H1 (cell line): ENCODE data around the gene PTPRE.

Experiments
- KDM4A ChIP-seq: IDR thresholded peaks from one replicate; pipeline ENCODE4 v1.7.1; 2012; ENCODE audit warnings: low read depth, mild to moderate bottlenecking, moderate library complexity, low read length, inconsistent platforms; ENCODE audit not compliant: severe bottlenecking
- PHF8 ChIP-seq: fragments of 200-600 bp; sonication (generic); conservative IDR thresholded peaks from 2 replicates; pipeline ENCODE4 v1.7.1; 2012; ENCODE audit warnings: low read depth, mild to moderate bottlenecking, inconsistent platforms, low read length, moderate library complexity
- POLR2A ChIP-seq, 2 experiments: IDR thresholded peaks; 1 replicate in 1 of 2; 2 replicates in 1 of 2; pipeline ENCODE4 v1.6.1; 2011; ENCODE audit warnings: low read depth in 2 of 2, low read length in 2 of 2, mild to moderate bottlenecking in 2 of 2; ENCODE audit errors: control extremely low read depth in 1 of 2
- POLR2AphosphoS5 ChIP-seq: IDR thresholded peaks from 2 replicates; pipeline ENCODE4 v1.6.1; 2011; ENCODE audit warnings: low read depth, low read length
- SAP30 ChIP-seq: fragments of 300-600 bp; sonication (generic); IDR thresholded peaks from 2 replicates; pipeline ENCODE4 v1.7.1; 2012; ENCODE audit warnings: low read length, moderate library complexity, mild to moderate bottlenecking, inconsistent platforms; ENCODE audit not compliant: insufficient read depth, insufficient replicate concordance
- TF ChIP-seq, protein P1 (sequence below): IDR thresholded peaks from 2 replicates; pipeline ENCODE4 v1.6.1; 2012; ENCODE audit warnings: inconsistent platforms
- TF ChIP-seq, protein P2 (sequence below), 3 experiments: IDR thresholded peaks; 1 replicate in 2 of 3; 2 replicates in 1 of 3; pipeline versions ENCODE4 v1.5.1 to v1.6.1; 2011; ENCODE audit warnings: low read length in 3 of 3, mild to moderate bottlenecking in 3 of 3, inconsistent platforms in 2 of 3, low read depth in 1 of 3, moderate library complexity in 1 of 3; ENCODE audit not compliant: insufficient read depth in 1 of 3; ENCODE audit errors: control extremely low read depth in 1 of 3

DNA sequence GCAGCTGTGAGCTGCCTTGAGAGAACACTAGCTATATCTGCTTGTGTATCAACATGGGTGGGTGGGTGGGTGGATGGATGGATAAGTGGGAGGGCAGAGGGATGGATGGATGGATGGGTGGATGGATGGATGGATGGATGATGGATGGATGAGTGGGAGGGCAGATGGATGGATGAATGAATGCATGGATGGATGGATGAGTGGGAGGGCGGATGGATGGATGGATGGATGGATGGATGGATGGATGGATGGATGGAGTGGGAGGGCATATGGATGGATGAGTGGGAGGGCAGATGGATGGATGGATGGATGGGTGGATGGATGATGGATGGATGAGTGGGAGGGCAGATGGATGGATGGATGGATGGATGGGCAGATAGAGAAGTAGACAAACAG is 143.2 kb downstream of the PTPRE start:
- TF ChIP-seq PHF8 (no peak), POLR2A (IDR thresholded peaks at IDR 0.05; ENCODE audit: control extremely low read depth in 1 of 2, low read depth in 2 of 2, low read length in 2 of 2) (no peak), POLR2AphosphoS5 (no peak), KDM4A (no peak), SAP30 (no peak)
- TF ChIP-seq, protein P1, sequence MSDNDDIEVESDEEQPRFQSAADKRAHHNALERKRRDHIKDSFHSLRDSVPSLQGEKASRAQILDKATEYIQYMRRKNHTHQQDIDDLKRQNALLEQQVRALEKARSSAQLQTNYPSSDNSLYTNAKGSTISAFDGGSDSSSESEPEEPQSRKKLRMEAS = no peak
- TF ChIP-seq, protein P2, sequence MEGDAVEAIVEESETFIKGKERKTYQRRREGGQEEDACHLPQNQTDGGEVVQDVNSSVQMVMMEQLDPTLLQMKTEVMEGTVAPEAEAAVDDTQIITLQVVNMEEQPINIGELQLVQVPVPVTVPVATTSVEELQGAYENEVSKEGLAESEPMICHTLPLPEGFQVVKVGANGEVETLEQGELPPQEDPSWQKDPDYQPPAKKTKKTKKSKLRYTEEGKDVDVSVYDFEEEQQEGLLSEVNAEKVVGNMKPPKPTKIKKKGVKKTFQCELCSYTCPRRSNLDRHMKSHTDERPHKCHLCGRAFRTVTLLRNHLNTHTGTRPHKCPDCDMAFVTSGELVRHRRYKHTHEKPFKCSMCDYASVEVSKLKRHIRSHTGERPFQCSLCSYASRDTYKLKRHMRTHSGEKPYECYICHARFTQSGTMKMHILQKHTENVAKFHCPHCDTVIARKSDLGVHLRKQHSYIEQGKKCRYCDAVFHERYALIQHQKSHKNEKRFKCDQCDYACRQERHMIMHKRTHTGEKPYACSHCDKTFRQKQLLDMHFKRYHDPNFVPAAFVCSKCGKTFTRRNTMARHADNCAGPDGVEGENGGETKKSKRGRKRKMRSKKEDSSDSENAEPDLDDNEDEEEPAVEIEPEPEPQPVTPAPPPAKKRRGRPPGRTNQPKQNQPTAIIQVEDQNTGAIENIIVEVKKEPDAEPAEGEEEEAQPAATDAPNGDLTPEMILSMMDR (IDR thresholded peaks at IDR 0.05; ENCODE audit: control extremely low read depth in 1 of 3, insufficient read depth in 1 of 3, low read depth in 1 of 3, low read length in 3 of 3) = no peak
